Activated CD8-positive, alpha-beta memory T cell treated with anti-CD3 and anti-CD28 coated beads, Interleukin-2, amount 50 U/mL, for 1 hour (primary cell): Measurements from ENCODE around the gene SPHK1.
"Not testable (repeated sequence)": the region's sequence is repeated elsewhere in the genome, so short reads cannot be mapped to it uniquely, and the experiment has no call there.

Experiments
- DNase-seq: peaks from one replicate; pipeline ENCODE4 v3.0.0-alpha.2; 2020; ENCODE audit errors: extremely low read depth

The SPHK1 gene, protein sequence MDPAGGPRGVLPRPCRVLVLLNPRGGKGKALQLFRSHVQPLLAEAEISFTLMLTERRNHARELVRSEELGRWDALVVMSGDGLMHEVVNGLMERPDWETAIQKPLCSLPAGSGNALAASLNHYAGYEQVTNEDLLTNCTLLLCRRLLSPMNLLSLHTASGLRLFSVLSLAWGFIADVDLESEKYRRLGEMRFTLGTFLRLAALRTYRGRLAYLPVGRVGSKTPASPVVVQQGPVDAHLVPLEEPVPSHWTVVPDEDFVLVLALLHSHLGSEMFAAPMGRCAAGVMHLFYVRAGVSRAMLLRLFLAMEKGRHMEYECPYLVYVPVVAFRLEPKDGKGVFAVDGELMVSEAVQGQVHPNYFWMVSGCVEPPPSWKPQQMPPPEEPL

DNA sequence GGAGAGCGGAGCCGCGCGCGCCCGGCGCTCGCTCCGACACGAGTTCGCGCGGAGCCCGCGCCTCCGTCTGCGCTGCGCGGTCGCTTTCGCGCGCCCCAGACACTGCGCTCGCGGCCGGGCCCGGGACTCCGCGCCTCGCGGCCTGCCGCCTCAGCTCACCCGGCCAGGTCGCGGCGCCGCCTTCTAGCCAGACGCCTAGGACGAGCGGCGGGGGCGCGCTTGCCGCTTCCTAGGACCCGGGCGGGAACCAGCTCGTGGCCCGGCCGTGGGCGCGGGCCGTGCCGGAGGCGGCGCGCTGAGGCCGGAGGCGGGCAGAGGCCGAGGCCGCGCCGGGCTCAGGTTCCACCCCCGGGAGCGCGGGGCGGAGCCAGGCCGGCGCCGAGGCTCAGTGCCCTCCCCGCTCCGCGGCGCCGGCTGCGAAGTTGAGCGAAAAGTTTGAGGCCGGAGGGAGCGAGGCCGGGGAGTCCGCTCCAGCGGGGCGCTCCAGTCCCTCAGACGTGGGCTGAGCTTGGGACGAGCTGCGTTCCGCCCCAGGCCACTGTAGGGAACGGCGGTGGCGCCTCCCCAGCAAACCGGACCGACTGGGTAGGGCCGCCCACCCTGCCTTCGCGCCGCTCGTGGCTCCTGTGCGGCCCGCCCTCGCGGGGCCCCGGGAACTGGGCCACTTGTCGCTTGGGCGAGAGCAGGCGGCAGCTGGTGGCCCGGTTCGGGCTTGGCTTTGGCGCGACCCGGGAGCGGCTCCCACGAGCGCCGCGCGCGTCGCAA, at the start of gene SPHK1:
Gene SPHK1, plus strand, starts transcription at position 388 of the 765 bp plus-strand sequence. CDS start 1,036 bp downstream, outside the sequence.
- DNase-seq, result no peak

DNA sequence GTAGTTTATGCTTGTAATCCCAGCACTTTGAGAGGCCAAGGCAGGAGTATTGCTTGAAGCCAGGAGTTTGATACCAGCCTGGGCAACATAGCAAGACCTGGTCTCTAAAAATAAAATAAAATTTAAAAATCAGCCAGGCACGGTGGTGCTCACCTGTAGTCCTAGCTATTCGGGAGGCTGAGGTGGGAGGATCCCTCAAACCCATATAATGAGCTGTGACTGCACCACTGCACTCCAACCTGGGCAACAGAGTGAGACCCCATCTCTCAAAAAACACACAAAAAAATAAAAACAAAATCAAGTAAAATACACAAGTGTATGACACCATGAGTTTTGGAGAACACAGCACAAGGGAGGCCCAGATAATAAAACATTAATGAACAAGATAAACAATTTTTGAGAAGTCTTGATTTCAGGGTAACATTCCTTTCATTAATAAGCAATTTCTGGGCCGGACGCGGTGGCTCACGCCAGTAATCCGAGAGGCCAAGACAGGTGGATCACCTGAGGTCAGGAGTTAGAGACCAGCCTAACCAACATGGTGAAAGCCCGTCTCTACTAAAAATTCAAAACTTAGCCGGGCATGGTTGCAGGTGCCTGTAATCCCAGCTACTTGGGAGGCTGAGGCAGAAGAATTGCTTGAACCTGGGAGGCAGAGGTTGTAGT, 48.6 kb upstream of the SPHK1 start:
- no peak for DNase-seq

DNA sequence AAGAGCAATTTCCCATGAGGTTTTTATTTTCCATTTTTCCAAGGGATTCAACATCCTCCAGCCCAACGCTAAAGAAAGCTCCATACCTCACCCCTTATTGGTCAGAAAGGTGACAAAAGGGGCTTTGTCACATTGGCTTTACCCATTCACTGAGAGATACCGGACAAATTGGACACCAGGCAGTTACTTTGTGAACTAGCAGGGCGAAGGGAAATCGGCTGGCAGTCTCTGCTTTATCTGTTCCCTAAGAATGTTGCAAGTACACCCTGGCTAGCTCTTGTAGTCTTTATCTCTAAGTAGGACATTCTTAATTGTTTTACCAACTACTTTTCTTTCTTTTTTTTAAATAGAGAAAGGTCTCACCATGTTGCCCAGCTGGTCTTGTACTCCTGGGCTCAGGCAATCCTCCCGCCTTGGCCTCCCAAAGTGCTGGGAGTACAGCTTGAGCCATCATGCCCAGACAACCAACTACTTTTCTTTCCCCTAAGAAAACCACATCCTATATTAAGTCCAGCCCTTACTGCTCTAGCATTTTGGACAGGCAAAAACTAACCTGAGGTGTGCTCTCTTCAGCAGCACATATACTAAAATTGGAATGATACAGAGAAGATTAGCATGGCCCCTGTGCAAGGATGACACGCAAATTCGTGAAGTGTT, 47.5 kb upstream of the SPHK1 start:
- DNase-seq, result no peak

DNA sequence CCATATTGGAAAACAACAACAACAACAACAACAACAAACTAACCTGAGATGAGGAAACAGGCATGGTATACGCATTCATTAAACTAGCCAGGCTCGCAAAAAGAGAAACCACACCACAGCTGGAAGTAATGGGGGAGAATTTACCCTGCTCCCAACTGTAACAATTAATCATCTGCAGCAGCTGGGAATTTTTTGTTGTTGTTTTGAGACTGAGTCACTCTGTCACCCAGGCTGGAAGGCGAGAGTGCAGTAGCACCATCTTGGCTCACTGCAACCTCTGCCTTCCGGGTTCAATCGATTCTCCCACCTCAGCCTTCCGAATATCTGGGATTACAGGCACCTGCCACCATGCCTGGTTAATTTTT, 47.0 kb upstream of the SPHK1 start:
- no peak for DNase-seq

DNA sequence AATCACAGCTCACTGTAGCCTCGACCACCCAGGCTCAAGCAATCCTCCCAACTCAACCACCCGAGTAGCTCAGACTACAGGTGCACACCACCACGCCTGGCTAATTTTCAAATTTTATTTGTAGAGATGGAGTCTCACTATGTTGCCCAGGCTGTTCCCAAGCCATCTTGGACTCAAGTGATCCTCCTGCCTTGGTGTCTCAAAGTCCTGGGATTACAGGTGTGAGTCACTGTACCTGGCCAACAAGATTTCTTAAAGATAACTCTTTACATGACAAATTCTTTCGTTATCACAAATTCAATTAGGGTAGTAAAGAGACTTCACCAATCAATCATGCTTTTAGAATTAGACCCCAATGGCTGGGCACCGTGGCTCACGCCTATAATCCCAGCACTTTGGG, 43.1 kb upstream of the SPHK1 start:
- no peak for DNase-seq

DNA sequence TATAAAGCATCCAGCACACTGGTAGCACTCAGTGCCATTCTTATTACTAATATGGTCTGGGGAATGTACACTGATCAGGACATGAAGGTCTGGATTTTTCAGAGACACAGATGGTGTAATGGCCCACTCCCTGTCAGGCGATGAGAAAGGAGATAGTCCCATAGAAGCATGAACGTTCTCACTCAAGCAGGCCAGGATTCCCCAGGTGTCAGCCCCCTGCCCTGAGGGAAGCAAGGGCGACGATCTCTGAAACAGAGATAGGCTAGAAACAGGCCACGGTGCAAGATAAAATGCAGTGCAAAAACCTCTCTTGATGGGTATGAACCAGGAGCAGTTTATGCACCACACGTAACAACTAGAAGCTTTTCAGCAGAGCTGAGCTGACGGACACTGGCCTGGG, 41.3 kb upstream of the SPHK1 start:
- DNase-seq, result no peak

DNA sequence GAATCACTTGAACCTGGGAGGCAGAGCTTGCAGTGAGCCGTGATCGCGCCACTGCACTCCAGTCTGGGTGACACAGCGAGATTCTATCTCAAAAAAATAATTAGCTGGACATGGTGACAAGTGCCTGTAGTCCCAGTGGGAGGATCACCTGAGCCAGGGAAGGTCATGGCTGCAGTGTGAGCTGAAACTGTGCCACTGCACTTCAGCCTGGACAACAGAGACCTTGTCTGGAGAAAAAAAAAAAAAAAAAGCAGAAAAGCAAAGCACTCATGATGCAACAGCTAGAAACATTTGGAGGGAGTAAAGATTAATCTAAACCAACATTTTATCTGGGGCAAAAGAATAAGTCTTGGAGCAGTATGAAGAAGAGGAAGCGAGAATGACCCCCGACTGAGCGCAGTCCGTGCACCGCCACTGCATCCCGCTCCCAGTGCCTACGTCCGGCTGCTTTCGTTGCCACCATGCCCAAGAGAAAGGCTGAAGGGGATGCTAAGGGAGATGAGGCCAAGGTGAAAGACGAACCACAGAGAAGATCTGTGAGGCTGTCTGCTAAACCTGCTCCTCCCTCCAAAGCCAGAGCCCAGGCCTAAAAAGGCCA, 38.9 kb upstream of the SPHK1 start:
- no peak for DNase-seq

DNA sequence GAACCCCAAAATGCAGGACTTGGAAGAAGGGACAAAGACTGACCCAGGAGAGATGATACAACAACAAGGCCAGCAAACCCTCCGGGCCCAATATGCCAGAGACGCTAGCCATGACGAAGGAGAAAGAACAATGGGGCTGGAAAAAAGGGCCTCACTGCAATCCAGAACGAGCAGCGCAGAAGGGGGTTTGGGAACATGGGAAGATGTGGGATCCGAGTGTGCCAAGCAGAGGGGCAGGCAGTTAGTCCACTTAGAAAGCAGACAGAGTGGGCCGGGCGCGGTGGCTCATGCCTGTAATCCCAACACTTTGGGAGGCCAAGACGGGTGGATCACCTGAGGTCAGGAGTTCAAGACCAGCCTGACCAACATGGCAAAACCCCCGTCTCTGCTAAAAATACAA, 37.5 kb upstream of the SPHK1 start:
- DNase-seq, result not testable (repeated sequence)

DNA sequence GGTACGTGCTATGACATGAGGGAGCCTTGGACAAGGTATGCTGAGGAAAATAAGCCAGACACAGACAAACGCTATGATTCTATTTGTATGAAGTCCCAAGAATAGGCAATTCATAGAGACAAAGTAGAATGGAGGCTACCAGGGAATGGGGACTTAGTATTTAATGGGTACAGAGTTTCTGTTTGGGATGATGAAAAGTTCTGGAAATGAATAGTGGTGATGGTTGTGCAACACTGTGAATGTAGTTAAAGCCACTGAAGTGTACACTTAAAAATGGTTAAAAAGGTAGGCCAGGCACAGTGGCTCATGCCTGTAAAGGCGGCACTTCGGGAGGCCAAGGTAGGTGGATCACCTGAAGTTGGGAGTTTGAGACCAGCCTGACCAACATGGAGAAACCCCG, 33.9 kb upstream of the SPHK1 start:
- DNase-seq, result no peak

DNA sequence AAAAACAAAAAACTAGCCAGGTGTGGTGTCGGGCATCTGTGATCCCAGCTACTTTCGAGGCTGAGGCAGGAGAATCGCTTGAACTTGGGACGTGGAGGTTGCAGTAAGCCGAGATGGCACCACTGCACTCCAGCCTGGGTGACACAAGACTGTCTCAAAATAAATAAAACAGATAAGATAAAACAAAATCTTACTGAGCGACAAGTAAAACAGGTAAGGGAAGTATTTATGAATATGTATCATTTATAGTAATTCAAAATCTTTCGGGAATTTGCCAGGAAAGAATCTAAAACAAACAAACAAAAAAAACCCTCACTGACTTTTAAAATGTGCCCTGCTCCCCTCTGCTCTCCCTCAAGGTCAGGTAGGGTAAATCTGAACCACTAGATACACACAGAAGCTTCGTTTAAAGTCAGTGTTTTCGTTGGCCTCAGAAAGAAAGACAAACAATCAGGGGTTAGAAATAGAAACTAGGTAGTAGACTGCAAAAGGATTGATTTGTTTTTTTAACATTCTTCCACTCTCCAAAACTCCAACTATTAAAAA, 32.8 kb upstream of the SPHK1 start:
- no peak for DNase-seq

DNA sequence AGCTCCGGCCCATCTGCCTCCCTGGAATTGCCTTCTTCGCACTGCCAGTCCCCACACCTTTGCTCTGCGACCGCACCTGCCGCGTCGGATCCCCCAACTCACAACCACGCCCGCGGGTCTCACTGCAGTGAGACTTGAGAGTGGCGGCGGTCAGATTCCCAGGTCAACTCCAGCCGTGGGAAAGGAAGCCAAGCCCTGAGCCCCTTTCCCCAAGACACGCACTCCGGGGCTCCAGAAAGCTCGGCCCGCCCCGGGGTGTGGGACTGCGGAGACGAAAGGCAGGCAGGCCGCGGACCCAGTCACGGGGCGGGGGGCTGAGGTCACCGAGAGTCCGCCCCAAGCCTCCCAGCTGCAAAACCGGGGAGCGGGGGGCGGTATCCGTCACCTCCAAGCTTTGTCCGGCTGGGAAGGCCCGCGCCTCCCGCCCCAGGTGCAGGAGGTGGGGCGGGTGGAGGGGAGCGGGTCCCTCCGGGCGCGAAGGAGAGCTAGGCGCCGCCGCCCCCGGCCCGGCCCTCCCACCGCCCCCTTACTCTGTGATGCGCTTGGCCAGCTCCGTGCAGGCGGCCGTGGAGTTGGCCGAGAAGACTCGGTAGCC, 31.3 kb upstream of the SPHK1 start:
- DNase-seq, result no peak

DNA sequence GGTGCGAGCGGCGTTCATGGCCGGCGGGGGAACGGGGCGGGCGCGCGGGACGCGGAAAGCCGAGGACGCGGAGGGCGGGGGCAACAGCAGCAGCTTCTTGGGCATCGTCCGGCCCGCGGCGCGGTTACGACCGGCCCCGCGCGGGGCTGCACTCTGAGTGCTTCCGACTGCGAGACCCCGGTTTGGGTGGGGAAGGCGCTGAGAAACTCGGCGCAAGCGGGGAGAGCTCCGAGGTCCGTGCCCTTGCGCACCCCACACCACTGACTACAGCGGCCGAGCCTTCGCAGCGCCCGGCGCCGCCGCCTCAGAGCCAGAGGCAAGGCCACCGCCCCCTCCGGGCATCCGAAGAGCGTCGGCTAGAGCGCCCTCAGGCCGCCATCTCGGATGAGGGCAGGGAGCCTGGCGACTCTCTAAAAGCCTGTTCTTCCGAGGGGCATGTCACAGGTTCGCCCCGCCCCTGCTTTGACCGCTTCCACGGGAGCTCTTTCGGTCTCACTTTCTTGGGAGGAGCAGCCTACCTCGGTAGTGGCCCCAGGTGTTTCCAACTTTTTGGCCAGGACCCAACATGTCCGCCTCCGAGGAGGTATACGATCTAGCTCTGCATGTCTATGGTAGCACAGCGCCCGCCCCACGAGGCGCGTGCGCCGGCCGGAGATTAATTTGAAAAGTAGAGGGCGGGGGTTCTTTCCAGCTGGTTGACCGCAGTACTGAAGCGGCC, 30.7 kb upstream of the SPHK1 start, which contains the start of gene PRPSAP1:
Gene PRPSAP1, minus strand, starts transcription at position 318 of the 718 bp plus-strand sequence. Its CDS starts 213 bp downstream, at position 105.
- DNase-seq, result peak; percentile 39

DNA sequence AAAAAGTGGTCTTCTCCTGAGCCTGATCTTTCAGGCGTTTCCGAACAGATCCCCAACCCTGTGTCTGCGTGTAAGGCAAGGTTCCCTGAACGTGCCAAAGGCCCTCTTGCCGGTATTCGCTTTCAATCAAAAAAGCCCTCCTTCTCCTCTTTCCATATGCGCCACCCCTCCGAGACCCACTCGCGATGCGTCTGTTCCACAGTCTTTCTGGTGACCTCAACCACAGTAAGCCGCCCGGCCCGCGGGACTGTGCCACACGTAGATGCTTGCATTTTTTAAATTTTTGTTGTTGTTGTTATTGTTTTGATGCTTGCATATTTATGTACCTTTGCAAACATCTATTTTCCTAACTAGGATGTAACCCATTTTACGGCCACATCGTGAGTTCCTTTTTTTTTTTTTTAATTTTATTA, 30.1 kb upstream of the SPHK1 start:
- no peak for DNase-seq

DNA sequence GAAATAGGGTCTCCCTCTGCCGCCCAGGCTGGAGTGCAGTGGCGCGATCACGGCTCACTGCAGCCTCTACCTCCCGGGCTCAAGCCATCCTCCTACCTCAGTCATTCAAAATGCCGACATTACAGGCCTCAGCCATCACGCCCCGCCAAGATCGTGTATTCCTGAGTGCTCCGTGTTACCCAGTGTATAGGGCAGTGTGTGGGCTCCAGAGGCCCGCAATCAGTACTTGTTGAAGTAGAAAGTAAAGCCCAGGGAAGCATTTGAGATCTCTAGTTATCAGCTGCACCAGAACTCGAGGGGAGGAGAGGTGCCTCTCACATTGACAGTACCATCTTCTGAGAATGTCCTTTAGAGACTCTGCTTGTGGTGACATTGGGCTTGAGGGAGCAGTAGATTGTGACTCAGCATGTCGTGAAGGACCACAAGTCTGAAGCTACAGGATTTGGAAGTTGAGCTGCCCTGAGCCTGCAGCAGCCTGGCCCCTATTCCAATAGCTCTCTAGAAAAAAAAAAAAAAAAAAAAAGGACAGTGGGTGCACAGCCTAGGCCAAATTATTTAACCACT, 29.6 kb upstream of the SPHK1 start:
- DNase-seq, result no peak

DNA sequence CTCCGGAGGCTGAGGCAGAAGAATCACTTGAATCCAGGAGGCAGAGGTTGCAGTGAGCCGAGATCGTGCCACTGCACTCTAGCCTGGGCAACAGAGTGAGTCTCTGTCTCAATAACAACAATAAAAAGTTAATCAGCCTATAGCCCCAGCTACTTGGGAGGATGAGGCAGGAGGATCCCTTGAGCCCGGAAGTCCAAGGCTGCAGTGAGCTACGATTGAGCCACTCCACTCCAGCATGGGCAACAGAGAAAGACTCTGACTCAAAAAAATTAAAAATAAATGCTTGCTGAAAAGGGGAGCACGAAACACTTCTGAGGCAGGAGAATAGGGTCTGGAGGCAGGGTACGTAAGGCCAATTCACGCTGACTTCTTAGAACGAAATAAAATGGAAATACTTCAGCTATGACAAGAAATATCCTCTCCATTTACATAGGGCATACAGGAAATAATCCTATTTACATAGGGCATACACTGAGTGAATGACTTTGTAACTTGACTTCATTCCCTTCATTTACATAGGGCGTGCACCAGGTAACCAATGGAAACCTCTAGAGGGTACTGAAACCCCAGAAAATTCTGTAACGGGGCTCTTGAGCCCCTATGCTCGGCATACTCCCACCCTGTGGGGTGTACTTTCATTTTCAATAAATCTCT, 27.5 kb upstream of the SPHK1 start:
- no peak for DNase-seq

DNA sequence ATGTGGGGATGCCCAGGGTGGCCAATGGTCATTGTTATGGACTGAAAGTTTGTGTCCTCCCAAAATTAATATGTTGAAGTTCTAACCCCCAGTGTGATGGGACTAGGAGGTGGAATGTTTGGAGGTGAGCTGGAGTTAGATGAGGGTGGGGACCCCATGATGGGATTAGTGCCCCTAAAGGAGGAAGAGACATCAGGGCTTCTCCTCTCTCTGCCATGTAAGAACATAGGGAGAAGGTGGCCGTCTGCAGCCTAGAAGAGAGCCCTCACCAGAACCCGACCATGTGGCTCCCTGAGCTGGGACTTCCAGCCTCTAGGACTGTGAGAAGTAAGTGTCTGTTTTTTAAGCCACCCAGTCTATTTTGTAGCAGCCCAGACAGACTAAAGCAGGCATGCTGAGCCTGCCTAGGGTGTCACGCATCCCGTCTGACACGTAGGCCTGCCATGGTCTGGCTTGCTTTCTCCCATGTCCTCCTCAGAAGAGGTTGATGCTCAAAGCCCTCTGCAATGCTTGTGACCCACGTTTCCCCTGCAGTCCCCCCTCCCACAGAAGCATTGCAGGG, 26.7 kb upstream of the SPHK1 start:
- no peak for DNase-seq

DNA sequence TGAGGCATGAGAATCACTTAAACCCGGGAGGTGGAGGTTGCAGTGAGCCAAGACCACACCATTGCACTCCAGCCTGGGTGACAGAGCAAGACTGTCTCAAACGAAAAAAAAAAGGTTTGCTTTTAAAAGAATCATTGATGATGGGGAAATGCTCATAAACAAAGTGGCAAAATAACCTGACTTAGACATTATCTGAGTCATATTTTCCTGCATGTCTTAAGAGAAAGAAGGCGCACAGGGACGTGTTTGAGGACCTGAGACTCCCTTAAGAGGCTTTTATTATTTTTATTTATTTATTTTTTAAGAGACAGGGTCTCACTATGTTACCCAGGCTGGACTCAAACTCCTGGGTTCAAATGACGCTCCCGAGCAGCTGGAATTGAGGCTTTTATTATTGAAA, 25.0 kb upstream of the SPHK1 start:
- DNase-seq, result no peak

DNA sequence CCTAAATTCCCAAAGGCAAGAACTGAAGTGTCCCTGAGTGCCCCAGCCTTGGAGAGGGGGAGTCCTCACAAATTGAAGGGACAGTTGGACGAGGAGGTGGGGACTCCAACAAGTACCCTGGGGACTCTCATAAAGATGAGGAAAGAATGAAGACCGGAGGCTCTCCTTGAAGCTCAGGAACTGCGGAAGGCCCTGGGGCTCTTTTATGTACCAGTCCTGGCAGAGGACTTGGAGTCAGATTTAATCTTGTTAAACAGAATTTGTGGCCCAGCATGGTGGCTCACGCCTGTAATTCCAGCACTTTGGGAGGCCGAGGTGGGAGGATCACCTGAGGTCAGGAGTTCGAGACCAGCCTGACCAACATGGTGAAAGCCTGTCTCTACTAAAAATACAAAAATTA, 24.6 kb upstream of the SPHK1 start:
- DNase-seq, result not testable (repeated sequence)

DNA sequence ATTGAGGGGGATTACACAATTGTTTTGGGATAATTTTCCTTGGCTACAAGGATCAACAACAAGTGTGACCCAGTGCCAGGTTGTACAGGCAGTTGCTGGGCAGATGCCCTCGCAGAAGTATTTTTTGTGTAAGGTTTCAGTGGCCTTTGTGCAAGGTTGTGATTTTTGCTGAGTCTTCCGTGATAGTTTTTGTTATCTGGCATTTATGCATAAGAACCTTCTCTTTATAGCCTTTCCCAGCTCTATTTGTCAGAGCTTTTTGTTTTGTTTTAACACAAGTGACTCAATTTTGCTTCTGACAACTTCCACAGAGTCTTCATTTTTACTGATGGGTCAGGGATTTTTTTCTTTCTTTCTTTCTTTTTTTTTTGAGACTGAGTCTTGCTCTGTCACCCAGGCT, 23.9 kb upstream of the SPHK1 start:
- no peak for DNase-seq
